PC-3 (cell line): ENCODE data around the gene C2. TPM values are rescaled to one million over a fixed set of nuclear protein-coding genes. Genes with fewer than 3 reads are reported as not detected.
"Not testable (repeated sequence)": the region's sequence is repeated elsewhere in the genome, so short reads cannot be mapped to it uniquely, and the experiment has no call there.

Experiments
- ATAC-seq: fragments of 200-7000 bp; cut with Tn5 transposase; 2 replicates; pipeline ENCODE4 v1.9.1; 2020; ENCODE audit warnings: mild to moderate bottlenecking, moderate library complexity
- BruUV-seq: library from RNA; stranded (reverse); fragments of 400-500 nt; replicated peaks from 2 replicates; lab custom pipeline; 2021; lab: Mats Ljungman, UMichigan
- CTCF ChIA-PET: fragments of 300-600 bp; sonication (Branson Sonifier 250); formaldehyde crosslinking; loops from one replicate; lab custom pipeline; 2022; ENCODE audit warnings: antibody characterized with exemption; lab: Charles Lee
- POLR2A ChIA-PET: fragments of 300-600 bp; sonication (Branson Sonifier 250); formaldehyde crosslinking; loops from one replicate; lab custom pipeline; 2022; ENCODE audit warnings: antibody characterized with exemption; ENCODE audit not compliant: unreplicated experiment; lab: Charles Lee
- DNase-seq: peaks from one replicate; pipeline ENCODE4 v3.0.0-alpha.2; 2015
- H2AFZ ChIP-seq: fragments of 300-600 bp; sonication (generic); 2 replicates; pipeline ENCODE4 v1.6.0; 2016; ENCODE audit warnings: antibody characterized with exemption, low read length
- H3F3A ChIP-seq: fragments of 300-600 bp; sonication (generic); one replicate; pipeline ENCODE4 v1.6.0; 2017; ENCODE audit warnings: antibody characterized with exemption, low read length, control low read depth, mild to moderate bottlenecking; ENCODE audit not compliant: unreplicated experiment
- H3K27ac ChIP-seq: fragments of 300-600 bp; sonication (generic); 2 replicates; pipeline ENCODE4 v1.5.1; 2016; ENCODE audit warnings: mild to moderate bottlenecking, low read length
- H3K27me3 ChIP-seq: fragments of 300-600 bp; sonication (generic); 2 replicates; pipeline ENCODE4 v1.6.1; 2016; ENCODE audit warnings: low read length, mixed read lengths
- H3K36me3 ChIP-seq: fragments of 300-600 bp; sonication (generic); 2 replicates; pipeline ENCODE4 v1.6.1; 2016; ENCODE audit warnings: low read depth, mixed run types, low read length, mixed read lengths
- H3K4me1 ChIP-seq: fragments of 300-600 bp; sonication (generic); 2 replicates; pipeline ENCODE4 v1.5.1; 2016; ENCODE audit warnings: low read length; ENCODE audit not compliant: insufficient read depth
- H3K4me2 ChIP-seq: fragments of 300-600 bp; sonication (generic); 2 replicates; pipeline ENCODE4 v1.6.0; 2016; ENCODE audit warnings: low read length
- H3K4me3 ChIP-seq: fragments of 300-600 bp; sonication (generic); 2 replicates; pipeline ENCODE4 v1.5.1; 2016; ENCODE audit warnings: mild to moderate bottlenecking, low read length, mixed read lengths
- H3K79me2 ChIP-seq: fragments of 300-600 bp; sonication (generic); 2 replicates; pipeline ENCODE4 v1.6.1; 2017; ENCODE audit warnings: low read length, mixed read lengths
- H3K9ac ChIP-seq: fragments of 300-600 bp; sonication (generic); 2 replicates; pipeline ENCODE4 v1.6.0; 2016; ENCODE audit warnings: mild to moderate bottlenecking, low read length
- H3K9me2 ChIP-seq: fragments of 300-600 bp; sonication (generic); replicated peaks from 2 replicates; pipeline ENCODE4 v1.6.1; 2016; ENCODE audit warnings: mixed run types, low read length, mixed read lengths
- H3K9me3 ChIP-seq: fragments of 300-600 bp; sonication (generic); 2 replicates; pipeline ENCODE4 v1.6.1; 2016; ENCODE audit warnings: low read length, mixed read lengths
- H4K20me1 ChIP-seq: fragments of 300-600 bp; sonication (generic); 2 replicates; pipeline ENCODE4 v1.6.1; 2016; ENCODE audit warnings: low read length, mixed read lengths
- CTCF ChIP-seq: fragments of 300-600 bp; sonication (generic); conservative IDR thresholded peaks from 2 replicates; pipeline ENCODE4 v1.5.1; 2017; ENCODE audit warnings: antibody characterized with exemption, low read depth, mild to moderate bottlenecking, low read length
- EZH2 ChIP-seq: fragments of 300-600 bp; sonication (generic); IDR thresholded peaks from one replicate; pipeline ENCODE4 v1.6.1; 2017; ENCODE audit warnings: antibody characterized with exemption, mild to moderate bottlenecking, low read length; ENCODE audit not compliant: unreplicated experiment
- EZH2phosphoT487 ChIP-seq: fragments of 300-600 bp; sonication (generic); IDR thresholded peaks from 2 replicates; pipeline ENCODE4 v1.6.1; 2018; ENCODE audit warnings: mild to moderate bottlenecking, antibody characterized with exemption, low read length, borderline replicate concordance
- intact Hi-C: fragments of 100-400 bp; cut with micrococcal nuclease; formaldehyde crosslinking; loops from 2 replicates; pipeline ENCODE4 v1.9.0; 2023
- total RNA-seq: library from RNA; depleted of rRNA; stranded (reverse); fragments of >200 nt; gene quantifications from 2 replicates; pipeline ENCODE4 v1.2.3, GENCODE V29; 2014

C2 gene
- total RNA-seq, 1 experiment from 2014 or later, result not detected

GRCh38 chr6:31903957-31904356 lies 23.6 kb upstream of the C2 start:
- H3K9ac ChIP-seq, result no peak overlapping the region
- CTCF ChIA-PET, result no interaction called here
- TF ChIP-seq EZH2 (no peak), EZH2phosphoT487 (no peak), CTCF (no peak)
- H3K4me2 ChIP-seq, result no peak overlapping the region
- intact Hi-C loops, result loop anchor here (2.0 to 10.0 kb wide), 2 partner anchors 55 to 211 kb away; partner anchors contain the start of genes NELFE and SKIC2
- no peak overlapping the region for H3K4me3 ChIP-seq
- POLR2A ChIA-PET, result no interaction called here
- H3K27me3 ChIP-seq, result no peaks in the 10 kb centered on the region
- H3K36me3 ChIP-seq, result no peaks in the 10 kb centered on the region
- no peak overlapping the region for H2AFZ ChIP-seq
- H3F3A ChIP-seq, result no peaks in the 10 kb centered on the region
- no peak for DNase-seq
- no peaks in the 10 kb centered on the region for H4K20me1 ChIP-seq
- no peak overlapping the region for H3K27ac ChIP-seq
- H3K4me1 ChIP-seq, result peaks cover 23% of the 10 kb centered on the region
- no peaks in the 10 kb centered on the region for H3K9me2 ChIP-seq
- BruUV-seq, result no TSS peak
- H3K79me2 ChIP-seq, result peaks cover 8% of the 10 kb centered on the region; the same call in 1 of the 2 replicates
- ATAC-seq, result no peak
- H3K9me3 ChIP-seq, result no peaks in the 10 kb centered on the region

- H3K4me1 ChIP-seq, result peaks cover 32% of the 10 kb centered on the region
- ChIA-PET CTCF (interaction anchor here (1.0 kb wide), 1 partner anchor 47 kb away, joined by 4 read pairs; no protein-coding TSS in a partner anchor), POLR2A (no interaction called here)
- H3K27ac ChIP-seq, result no peak overlapping the region
- no peak overlapping the region for H3K9ac ChIP-seq
- H3K36me3 ChIP-seq, result no peaks in the 10 kb centered on the region
- no peaks in the 10 kb centered on the region for H3F3A ChIP-seq
- intact Hi-C loops, result loop anchor here (10.0 kb wide), 1 partner anchor 210 kb away; no protein-coding TSS in a partner anchor
- H4K20me1 ChIP-seq, result no peaks in the 10 kb centered on the region
- ATAC-seq (no peak), DNase-seq (no peak)
- H3K4me3 ChIP-seq, result no peak overlapping the region
- no peak overlapping the region for H2AFZ ChIP-seq
- no peaks in the 10 kb centered on the region for H3K27me3 ChIP-seq
- H3K9me2 ChIP-seq, result no peaks in the 10 kb centered on the region
- TF ChIP-seq EZH2phosphoT487, result no peak
- TF ChIP-seq EZH2, result no peak
- no peak for TF ChIP-seq CTCF
- BruUV-seq, result no TSS peak
- H3K9me3 ChIP-seq, result no peaks in the 10 kb centered on the region
- H3K79me2 ChIP-seq, result 0 out of 2 replicates have a peak, but pooled peaks cover 5% of the 10 kb centered on the region
- H3K4me2 ChIP-seq, result no peak overlapping the region
Observed at GRCh38 chr6:31905041-31905440, 22.5 kb upstream of the C2 start.

GRCh38 chr6:31906122-31906521 lies 21.4 kb upstream of the C2 start:
- no peak for DNase-seq
- no peaks in the 10 kb centered on the region for H3K36me3 ChIP-seq
- ChIA-PET POLR2A (no interaction called here), CTCF (interaction anchor here (1.0 kb wide), 1 partner anchor 46 kb away, joined by 4 read pairs; no protein-coding TSS in a partner anchor)
- no peak overlapping the region for H3K4me2 ChIP-seq
- no peaks in the 10 kb centered on the region for H3K27me3 ChIP-seq
- no peak overlapping the region for H2AFZ ChIP-seq
- H3K9ac ChIP-seq, result no peak overlapping the region
- ATAC-seq, result no peak
- TF ChIP-seq EZH2 (no peak), EZH2phosphoT487 (no peak), CTCF (no peak)
- H3K27ac ChIP-seq, result no peak overlapping the region
- H3K4me1 ChIP-seq, result peaks cover 35% of the 10 kb centered on the region
- no peaks in the 10 kb centered on the region for H3K9me3 ChIP-seq
- H3K4me3 ChIP-seq, result no peak overlapping the region
- 0 out of 2 replicates have a peak, but pooled peaks cover 3% of the 10 kb centered on the region for H3K79me2 ChIP-seq
- intact Hi-C loops, result loop anchor here (10.0 kb wide), 1 partner anchor 209 kb away; no protein-coding TSS in a partner anchor
- BruUV-seq, result no TSS peak
- no peaks in the 10 kb centered on the region for H4K20me1 ChIP-seq
- no peaks in the 10 kb centered on the region for H3K9me2 ChIP-seq
- H3F3A ChIP-seq, result no peaks in the 10 kb centered on the region

GRCh38 chr6:31906727-31907126 lies 20.8 kb upstream of the C2 start:
- H3F3A ChIP-seq, H3K9me3 ChIP-seq, H2AFZ ChIP-seq, H4K20me1 ChIP-seq, H3K36me3 ChIP-seq, H3K9me2 ChIP-seq, H3K79me2 ChIP-seq, H3K27ac ChIP-seq, H3K4me3 ChIP-seq, H3K9ac ChIP-seq, ATAC-seq, BruUV-seq, DNase-seq, H3K27me3 ChIP-seq, H3K4me2 ChIP-seq: not testable (repeated sequence)
- intact Hi-C loops, result loop anchor here (10.0 kb wide), 1 partner anchor 208 kb away; no protein-coding TSS in a partner anchor
- POLR2A ChIA-PET, result interaction anchor here (0.6 kb wide), 1 partner anchor 463 kb away, joined by 6 read pairs; no protein-coding TSS in a partner anchor
- CTCF ChIA-PET, result interaction anchor here (0.7 kb wide), 1 partner anchor 229 kb away, joined by 17 read pairs; no protein-coding TSS in a partner anchor
- peaks cover 37% of the 10 kb centered on the region for H3K4me1 ChIP-seq
